GM21619 (cell line): ENCODE data around the gene HOXB8.

Experiments used
- ATAC-seq: cut with Tn5 transposase; IDR thresholded peaks from one replicate; pipeline ENCODE4 v1.9.1; 2021; ENCODE audit not compliant: unreplicated experiment

The HOXB8 gene

DNA sequence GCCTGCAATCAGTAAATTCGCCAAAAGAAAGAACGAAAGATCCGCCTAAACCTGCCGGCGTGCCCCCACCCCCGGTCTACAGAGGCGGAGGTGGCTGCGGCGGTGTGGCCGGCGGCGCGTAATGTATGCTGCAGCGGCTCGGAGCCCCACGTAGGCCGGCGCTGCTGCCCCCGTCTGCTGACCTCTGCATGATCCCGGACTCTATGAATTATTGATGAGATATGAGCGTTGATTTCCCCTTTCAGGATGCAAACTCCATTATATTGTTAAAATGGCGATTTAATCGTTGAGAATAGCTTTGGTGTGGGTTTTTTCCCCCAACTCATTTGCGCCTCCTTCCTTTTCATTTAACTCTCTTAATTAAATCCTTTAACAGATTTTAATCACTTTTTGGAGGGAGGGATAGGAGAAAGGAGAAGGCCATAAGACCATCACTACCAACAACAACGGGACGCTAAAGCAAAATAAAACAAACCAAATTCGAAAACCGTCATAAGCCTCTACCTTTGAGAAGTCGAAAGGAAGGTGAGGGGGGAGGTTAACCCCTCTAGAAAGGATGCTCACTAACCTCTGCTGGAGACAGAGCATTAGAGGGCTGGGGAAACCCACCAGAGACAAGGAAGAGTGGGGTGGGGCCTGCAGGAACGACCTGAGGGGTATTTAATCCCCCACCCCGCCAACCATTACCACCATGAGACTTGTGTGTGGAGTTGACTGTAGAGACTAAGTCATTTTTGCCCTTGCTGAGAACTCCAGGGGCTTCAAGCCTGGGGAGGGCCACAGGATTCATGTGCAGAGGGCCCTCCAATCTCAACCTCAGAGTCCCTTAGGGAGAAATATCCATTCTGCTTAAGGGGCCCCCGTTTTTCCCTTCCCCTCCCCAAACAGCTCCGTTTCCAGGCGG lies 28.5 kb downstream of the HOXB8 start:
- ATAC-seq = no peak

DNA sequence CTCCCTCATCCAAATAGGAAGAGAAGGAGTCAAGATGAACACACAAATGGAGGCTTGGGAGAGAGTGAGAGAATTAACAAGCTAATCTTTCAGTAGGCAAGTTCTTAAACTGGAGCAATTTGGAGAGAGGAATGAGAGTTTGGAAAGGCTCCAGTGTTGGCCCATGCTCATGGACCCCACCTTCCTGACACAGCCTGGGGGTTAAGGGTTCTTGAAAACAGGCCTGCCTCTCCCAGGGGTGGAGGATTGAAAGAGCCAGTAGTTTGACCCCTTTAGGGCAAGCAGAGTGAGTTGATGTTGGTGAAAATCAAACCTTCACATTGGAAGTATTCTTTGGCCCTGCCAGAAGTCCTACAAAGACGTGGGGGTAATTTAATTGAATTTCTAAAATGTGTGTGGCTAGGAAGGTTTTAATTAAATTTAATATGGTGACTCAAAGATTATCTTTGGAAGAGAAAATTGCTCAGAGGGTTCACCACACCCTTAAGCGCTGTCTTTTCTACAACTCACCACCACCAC lies 30.8 kb downstream of the HOXB8 start:
- no peak for ATAC-seq

GRCh38 chr17:48583708-48584222 lies 31.3 kb downstream of the HOXB8 start:
- ATAC-seq = no peak

GRCh38 chr17:48582750-48583069 lies 32.4 kb downstream of the HOXB8 start:
- ATAC-seq = no peak

- no peak for ATAC-seq
These were observed 35.1 kb downstream of the HOXB8 start for GRCh38 chr17:48579760-48580554.

DNA sequence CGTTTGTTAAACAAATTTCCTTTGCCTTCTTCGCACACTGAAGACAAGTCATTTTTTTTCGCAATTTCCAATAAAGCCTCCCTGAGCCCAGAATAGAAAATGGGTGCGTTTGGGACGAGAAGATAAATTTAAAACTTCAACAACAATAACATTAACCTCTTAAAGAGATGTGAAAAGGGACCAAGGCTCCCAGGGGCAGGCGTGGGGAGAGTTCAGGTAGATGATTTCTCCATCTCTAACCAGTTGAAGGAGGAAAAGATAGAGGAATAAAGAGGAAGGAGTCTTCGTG lies 35.7 kb downstream of the HOXB8 start:
- no peak for ATAC-seq

DNA sequence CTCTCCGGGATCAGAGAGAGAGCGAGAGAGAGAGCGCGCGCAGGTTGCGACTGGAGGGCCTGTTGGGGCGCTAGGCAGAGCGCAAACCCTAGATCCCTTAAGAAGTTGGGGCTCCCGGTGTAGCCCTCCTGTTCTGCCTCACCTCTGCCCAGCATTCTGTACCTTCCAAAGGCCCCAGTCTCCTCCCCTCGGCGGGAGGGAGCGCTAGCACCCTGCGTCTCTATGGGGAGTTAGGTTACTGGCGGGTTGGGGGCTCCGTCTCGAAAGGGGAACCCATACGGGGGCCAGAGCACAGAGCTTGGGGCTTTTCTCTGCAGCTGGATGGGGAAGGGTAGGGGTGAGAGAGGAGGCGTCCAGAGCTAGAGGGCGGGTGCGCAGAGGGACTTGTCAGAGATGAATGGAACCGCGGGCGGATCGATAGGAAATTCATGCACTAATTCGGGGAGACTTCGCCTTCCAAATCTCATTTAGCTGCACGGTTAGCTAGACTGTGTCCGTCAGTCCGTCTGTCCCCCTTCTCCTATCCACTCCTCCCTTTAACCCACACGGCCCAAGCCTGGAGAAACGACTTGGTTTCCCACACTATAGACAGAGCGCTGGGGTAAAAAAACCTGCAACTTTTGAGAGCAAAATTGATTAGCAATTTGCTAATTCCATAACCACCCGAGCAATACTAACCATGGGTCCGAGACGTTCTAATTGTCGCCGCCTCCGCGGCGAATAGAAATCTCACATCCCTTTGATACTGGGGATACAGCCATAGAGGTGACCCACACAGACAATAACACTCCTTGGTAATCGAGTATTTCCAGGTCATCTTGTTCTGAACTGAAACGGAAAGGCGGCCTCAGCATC lies 36.2 kb downstream of the HOXB8 start:
- ATAC-seq = peak; percentile 36

DNA sequence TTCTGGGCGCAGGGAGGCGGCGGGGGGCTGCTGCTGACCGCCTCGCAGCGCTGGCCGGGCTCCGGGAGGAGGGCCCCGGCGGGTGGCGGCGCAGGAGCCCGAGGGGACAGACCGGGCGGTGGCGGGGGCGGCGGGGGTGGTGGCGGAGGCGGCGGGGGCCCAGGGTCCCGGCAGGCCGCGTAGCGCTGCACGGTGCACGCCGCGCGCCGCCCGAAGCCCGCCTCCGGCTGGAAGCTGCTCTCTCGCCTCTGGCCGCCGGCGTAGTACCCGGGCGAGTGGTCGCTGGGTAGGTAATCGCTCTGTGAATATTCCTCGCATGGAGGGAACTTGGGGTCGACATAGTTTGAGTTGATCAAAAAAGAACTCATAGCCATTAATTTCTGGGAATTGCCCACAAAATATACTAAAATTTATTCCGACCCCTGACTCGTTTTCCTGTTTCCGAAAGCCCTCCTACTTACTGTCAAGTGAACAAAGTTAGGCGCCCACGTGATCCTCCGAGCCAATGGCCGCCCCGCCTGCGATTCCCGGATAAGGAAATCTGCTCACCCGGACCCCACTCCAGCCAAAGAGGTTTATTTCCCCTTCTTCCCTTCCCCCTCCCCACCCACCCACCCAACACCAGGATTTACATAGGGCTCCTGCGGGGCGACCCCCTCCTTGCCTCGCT lies 37.0 kb downstream of the HOXB8 start, which contains the start of gene HOXB4:
HOXB4 (minus strand) TSS at position 405 of the 670 bp plus-strand sequence; CDS start at position 374, 31 bp downstream.
- ATAC-seq = peak; percentile 44

DNA sequence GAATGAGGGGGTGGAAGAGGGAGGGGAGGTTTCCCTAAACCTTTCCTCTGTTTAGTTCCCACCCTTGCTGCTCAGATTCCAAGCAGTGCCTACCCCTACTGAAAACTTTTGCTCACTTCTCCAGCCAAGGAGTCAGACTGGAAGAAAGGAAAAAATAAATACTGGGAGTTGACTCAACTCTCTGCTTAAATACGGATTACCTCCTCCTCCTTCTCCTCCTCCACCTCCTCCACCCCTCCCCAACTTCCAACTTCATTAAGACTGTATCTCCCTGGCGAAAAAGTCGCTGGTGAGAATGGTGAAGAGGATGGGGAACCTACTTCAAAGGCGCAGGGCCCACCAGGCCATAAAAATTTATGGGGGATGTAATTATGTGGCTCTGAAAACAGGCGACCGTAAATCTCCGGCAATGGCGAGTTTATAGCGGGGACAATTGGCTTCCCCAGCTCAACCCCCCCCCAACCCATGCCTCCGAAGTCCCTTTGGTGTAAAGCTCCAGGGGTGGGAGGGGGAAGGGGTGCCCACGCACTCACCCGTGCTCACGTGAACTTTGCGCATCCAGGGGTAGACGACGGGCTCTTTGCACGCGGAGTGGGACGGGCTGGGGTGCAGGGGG lies 37.7 kb downstream of the HOXB8 start:
- ATAC-seq = no peak

DNA sequence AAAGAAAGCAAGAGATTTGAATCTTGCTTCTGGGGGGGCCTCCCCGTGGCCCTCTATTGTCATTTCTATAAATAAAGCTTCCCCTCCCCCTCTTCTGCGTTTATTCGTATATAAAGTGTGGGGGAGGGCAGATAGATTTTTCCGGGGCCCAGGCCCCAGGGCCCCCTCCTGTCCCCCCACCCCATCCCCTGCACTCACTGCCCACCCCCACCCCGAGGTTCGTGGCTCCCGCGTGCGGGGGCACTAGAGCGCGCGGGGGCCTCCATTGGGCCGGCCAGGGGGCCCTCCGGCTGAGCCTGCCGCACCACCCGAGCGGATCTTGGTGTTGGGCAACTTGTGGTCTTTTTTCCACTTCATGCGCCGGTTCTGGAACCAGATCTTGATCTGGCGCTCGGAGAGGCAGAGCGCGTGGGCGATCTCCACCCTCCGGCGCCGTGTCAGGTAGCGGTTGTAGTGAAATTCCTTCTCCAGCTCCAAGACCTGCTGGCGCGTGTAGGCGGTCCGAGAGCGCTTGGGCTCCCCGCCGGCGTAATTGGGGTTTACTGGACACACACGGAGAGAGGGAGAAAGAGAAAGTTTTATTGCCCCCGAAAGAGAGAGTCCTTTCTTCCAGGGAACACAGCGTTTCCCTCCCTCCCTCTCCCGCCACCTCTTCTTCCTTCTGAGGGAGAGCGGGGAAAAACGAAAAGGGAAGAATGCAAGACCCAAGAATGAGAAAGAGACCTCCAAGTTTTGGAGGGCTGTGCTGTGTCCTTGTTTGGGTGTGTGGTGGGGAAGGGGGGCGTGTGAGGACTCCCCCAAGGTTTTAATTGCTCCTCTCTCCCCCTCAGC lies 38.4 kb downstream of the HOXB8 start:
- no peak for ATAC-seq

- no peak for ATAC-seq
These were observed 39.2 kb downstream of the HOXB8 start for GRCh38 chr17:48575673-48576478.

DNA sequence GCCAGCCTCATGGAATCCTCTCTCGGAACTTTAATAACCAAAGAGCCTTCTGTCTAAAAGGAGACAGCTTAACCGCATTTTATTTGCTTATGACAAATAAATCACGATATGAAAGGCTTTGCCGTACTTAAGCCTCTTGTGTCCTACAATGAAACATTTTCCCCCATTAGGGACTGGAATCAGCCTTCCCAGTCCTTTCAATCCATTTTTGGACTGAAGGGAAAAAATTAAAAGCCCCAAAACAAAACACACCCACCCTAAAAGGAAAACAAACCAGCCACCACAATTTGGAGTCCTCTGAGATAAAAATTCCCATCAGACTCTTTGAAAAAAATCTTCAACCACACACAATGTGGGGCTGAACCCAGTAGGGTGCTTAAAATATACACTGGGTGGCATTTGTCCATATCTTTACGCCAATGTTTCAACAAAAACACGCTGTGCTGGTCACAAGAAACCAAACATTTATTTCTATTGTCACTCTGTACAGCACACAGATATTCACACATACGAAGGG lies 40.0 kb downstream of the HOXB8 start:
- no peak for ATAC-seq

DNA sequence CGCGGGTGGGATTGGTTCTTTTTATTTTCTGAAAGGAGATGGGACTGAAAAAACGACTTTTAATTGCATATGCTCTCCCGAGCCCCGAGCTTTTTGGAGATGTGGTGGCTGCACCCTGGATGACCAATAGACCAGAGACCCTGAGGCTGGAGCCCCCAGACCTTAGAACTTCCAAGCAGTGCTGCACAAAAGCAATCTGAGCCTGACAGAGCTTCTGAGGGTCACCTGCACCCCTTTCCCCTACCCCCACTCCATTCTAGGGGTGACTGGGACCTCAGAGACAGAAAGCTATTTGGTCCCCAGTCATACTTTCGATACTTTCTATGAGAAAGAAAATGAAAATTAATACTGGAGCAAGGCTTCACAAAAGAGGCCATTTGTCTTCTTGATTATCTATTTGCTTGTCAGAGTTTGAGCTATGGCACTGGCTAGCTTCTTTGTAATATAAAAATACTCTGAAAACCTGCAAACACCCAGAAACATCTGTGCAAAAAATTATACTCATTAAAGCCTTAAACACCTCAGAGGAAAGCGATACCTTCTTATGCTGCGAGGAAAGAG lies 40.5 kb downstream of the HOXB8 start:
- ATAC-seq = no peak

DNA sequence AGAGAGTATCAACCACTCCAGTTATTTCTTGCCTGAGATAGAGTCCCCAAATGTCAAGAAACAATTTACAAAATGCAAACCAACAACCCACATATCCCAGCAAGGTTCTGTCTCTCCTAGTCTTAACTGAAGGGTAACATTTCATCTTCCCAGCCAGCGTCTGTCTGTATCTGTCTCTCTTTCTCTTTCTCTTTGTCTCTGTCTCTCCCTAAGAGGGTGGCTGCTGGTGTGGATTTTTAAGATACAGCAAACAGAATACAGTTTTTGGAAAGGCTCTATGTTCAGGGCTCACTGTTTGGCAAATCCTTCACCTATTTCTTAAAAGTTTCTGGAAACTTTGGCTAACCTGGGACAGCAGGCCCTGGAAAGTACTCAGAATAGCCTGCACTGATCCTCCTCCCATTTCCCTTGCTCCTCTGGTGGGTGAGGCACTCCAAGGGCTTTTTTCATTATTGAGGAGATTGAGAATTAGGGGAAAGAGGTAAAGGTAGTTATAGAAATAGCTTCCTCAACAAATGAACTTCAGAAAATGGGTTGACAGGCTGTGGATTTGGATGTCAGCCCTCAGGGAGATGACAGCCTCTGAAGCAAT lies 43.2 kb downstream of the HOXB8 start:
- ATAC-seq = no peak

- ATAC-seq = no peak
These were observed 43.9 kb downstream of the HOXB8 start for GRCh38 chr17:48571024-48571818.

GRCh38 chr17:48570325-48571023 lies 44.6 kb downstream of the HOXB8 start:
- ATAC-seq = no peak
